Measurements from ENCODE around the gene SCN1B. TPM values are rescaled to one million over a fixed set of nuclear protein-coding genes. Genes with fewer than 3 reads are reported as not detected.
A peak's percentile ranks its signal among the peaks of the same experiment; 100 is the strongest.
"Not testable (repeated sequence)": the region's sequence is repeated elsewhere in the genome, so short reads cannot be mapped to it uniquely, and the experiment has no call there.

SCN1B gene
- total RNA-seq, 3 donors from 2014 or later = 1.6 to 8.8 (median 3.5) TPM

DNA sequence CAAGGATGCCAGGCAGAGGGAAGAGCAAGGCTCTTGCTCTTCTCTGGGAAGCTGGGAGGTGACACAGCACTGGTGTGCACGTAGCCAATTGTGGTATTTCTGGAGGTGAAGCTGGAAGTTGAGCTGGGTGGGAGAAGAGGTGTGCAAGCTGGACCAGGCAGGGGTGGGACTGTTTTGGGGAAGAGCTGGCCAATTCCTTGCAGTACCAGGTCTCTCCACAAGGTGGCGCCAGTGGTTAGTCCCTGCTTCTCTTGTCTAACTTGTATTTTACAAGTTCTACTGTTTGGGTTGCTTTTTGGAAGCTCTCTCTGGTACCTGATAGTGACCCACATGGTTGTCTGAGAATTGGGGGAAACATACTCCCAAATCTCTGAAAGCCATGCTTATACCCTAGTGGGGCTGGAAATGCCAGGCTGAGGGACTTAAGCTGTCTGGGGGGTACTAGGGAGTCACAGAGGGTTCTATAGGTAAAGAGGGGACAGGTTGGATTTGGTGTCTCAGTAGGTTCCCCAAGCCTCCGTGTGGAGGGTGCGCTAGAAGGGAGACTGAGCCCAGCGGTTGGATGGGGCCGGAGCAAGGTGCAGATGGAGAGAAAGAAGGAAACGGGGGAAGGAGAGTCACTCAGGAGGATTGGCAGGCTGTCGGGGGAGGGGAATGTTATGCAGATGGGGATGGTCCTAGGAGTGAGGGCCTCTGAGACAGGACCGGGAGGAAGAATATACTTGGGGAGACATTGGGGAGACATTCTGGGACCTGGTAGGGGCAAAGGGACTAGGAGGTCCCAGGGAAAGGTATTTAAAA is 14.2 kb downstream of the SCN1B start:
- Histone ChIP-seq H3K9me3 (no peaks in the 10 kb centered on the region), H3K4me3 (no peak overlapping the region), H3K36me3 (ENCODE audit: low read depth) (no peaks in the 10 kb centered on the region), H3K4me1 (ENCODE audit: low read depth) (peaks cover 15% of the 10 kb centered on the region)
- TF ChIP-seq CTCF (IDR thresholded peaks at IDR 0.05) = peak; percentile 98
- intact Hi-C loops (cut with DNase I, micrococcal nuclease) = no loop called here
- DNase-seq (peak; percentile 24 to 73 (median 67)), ATAC-seq (peak; percentile 53)

DNA sequence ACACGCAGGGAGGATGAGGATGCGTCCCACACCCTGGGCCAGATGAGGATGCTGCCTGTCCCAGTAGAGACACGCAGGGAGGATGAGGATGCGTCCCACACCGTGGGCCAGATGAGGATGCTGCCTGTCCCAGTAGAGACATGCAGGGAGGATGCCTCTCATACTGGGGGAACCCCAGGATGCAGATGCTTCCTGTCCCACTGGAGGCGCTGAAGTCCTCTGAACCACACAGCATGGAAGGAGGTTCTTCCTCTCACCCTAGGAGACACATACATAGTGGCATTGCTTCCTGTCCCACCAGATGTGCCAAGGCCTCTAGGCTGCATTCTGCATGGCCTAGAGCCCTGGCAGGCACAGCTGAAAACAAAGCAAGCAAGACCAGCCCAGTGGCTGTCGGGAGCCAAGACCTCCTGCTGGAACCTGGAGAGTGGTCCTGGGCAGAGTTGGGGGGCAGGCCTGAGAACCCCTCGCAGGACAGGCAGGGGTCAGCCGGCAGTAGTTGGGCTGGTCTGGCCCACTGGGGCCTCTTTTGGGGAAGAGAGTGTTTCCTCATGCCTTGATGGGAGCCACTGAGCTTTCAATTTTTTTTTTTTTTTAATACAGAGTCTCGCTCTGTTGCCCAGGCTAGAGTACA is 15.5 kb downstream of the SCN1B start:
- peak in 1 of 3 donors; percentile 39 for DNase-seq
- peak; percentile 36 for ATAC-seq
- Histone ChIP-seq H3K4me3 (no peak overlapping the region), H3K9me3 (no peaks in the 10 kb centered on the region), H3K4me1 (ENCODE audit: low read depth) (peaks cover 9% of the 10 kb centered on the region), H3K36me3 (ENCODE audit: low read depth) (no peaks in the 10 kb centered on the region)
- intact Hi-C loops (cut with DNase I, micrococcal nuclease) = no loop called here
- no peak for TF ChIP-seq CTCF (IDR thresholded peaks at IDR 0.05)

DNA sequence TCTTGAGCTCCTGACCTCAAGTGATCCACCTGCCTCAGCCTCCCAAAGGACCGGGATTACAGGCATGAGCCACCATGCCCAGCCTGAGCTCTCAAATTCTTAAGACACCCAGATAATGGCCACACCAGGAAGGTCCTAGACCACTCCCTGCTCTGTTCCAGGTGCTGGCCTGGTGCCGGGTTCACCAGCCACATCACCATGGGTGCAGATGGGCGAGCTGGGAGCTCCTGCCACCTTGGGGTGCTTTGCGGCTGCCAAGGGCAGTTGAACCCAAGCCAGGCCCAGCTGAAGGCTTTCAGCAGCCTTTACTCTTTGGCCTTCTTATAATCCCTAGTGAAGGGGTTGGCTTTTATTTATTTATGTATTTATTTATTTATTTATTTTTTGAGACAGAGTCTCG is 16.2 kb downstream of the SCN1B start:
- ATAC-seq (no peak), DNase-seq (no peak)
- Histone ChIP-seq H3K9me3 (no peaks in the 10 kb centered on the region), H3K4me1 (ENCODE audit: low read depth) (peaks cover 2% of the 10 kb centered on the region), H3K4me3 (no peak overlapping the region), H3K36me3 (ENCODE audit: low read depth) (no peaks in the 10 kb centered on the region)
- intact Hi-C loops (cut with DNase I, micrococcal nuclease) = no loop called here
- TF ChIP-seq CTCF (IDR thresholded peaks at IDR 0.05) = no peak

DNA sequence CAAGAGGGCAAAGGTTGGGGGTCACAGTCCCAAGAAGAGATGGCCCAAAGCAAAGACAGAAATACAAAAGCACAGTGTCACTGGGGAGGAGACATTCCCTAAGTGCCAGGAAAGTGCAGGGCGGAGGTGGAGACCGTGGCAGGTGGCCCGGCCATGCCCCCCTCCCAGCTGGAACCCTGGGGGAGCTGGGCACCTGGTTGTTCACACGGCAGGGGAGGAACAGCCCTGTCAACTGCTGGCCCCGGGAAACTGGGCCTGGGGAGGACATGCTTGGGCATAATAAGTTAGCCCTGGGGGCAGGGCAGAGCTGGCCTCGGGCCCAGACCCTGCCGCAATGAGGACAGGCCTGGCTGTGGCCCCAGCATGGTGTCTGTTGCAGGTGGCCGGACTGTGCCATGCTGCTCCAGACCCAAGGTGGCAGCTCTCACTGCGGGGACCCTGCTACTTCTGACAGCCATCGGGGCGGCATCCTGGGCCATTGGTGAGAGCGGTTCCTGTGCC is 18.7 kb downstream of the SCN1B start:
- no peak for TF ChIP-seq CTCF (IDR thresholded peaks at IDR 0.05)
- intact Hi-C loops (cut with DNase I, micrococcal nuclease) = no loop called here
- Histone ChIP-seq H3K9me3 (no peaks in the 10 kb centered on the region), H3K4me3 (no peak overlapping the region), H3K4me1 (ENCODE audit: low read depth) (no peaks in the 10 kb centered on the region), H3K36me3 (ENCODE audit: low read depth) (no peaks in the 10 kb centered on the region)
- peak in 1 of 3 donors; percentile 42 for DNase-seq
- peak; percentile 21 for ATAC-seq

- intact Hi-C loops (cut with DNase I, micrococcal nuclease) = no loop called here
- Histone ChIP-seq H3K36me3 (ENCODE audit: low read depth) (no peaks in the 10 kb centered on the region), H3K9me3 (no peaks in the 10 kb centered on the region), H3K4me1 (ENCODE audit: low read depth) (no peaks in the 10 kb centered on the region), H3K4me3 (no peak overlapping the region)
- no peak for TF ChIP-seq CTCF (IDR thresholded peaks at IDR 0.05)
- ATAC-seq (no peak), DNase-seq (no peak)
Measured at GRCh38 chr19:35049456-35049855, 19.2 kb downstream of the SCN1B start.

GRCh38 chr19:35050662-35051061 is 20.4 kb downstream of the SCN1B start:
- H3K36me3 ChIP-seq (ENCODE audit: low read depth); DNase-seq; ATAC-seq; intact Hi-C loops (cut with DNase I, micrococcal nuclease); H3K9me3 ChIP-seq; H3K4me3 ChIP-seq; H3K4me1 ChIP-seq (ENCODE audit: low read depth): not testable (repeated sequence)

DNA sequence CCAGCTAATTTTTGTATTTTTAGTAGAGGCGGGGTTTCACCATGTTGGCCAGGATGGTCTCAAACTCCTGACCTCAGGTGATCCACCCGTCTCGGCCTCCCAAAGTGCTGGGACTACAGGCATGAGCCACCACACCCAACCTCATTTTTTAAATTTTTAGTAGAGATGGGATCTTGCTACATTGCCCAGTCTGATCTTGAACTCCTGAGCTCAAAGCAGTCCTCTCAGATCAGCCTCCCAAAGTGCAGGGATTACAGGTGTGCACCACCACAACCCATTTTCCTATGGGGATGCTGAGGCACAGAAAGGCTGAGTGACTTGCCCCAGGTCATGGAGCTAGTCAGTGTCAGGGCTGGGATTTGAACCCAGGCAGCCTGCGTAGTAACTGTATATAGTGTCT is 21.0 kb downstream of the SCN1B start:
- intact Hi-C loops (cut with DNase I, micrococcal nuclease); H3K4me3 ChIP-seq; H3K36me3 ChIP-seq (ENCODE audit: low read depth): not testable (repeated sequence)

More for the DNA sequence above, 21.0 kb downstream of the SCN1B start:
- not testable (repeated sequence) for H3K9me3 ChIP-seq; H3K4me1 ChIP-seq (ENCODE audit: low read depth); ATAC-seq; DNase-seq
